Astrocyte (in vitro differentiated cells and primary cell): ENCODE data around the gene PLD1.

Experiments used
- EZH2 ChIP-seq: IDR thresholded peaks from 2 replicates; pipeline ENCODE4 v1.6.1; 2012; ENCODE audit warnings: mild to moderate bottlenecking, low read length, inconsistent platforms; ENCODE audit not compliant: insufficient read depth
- TF ChIP-seq, protein P1 (sequence below): IDR thresholded peaks from 2 replicates; pipeline ENCODE4 v1.5.1; 2011; ENCODE audit warnings: low read depth, mild to moderate bottlenecking, inconsistent platforms, low read length, moderate library complexity; ENCODE audit not compliant: insufficient read depth

DNA sequence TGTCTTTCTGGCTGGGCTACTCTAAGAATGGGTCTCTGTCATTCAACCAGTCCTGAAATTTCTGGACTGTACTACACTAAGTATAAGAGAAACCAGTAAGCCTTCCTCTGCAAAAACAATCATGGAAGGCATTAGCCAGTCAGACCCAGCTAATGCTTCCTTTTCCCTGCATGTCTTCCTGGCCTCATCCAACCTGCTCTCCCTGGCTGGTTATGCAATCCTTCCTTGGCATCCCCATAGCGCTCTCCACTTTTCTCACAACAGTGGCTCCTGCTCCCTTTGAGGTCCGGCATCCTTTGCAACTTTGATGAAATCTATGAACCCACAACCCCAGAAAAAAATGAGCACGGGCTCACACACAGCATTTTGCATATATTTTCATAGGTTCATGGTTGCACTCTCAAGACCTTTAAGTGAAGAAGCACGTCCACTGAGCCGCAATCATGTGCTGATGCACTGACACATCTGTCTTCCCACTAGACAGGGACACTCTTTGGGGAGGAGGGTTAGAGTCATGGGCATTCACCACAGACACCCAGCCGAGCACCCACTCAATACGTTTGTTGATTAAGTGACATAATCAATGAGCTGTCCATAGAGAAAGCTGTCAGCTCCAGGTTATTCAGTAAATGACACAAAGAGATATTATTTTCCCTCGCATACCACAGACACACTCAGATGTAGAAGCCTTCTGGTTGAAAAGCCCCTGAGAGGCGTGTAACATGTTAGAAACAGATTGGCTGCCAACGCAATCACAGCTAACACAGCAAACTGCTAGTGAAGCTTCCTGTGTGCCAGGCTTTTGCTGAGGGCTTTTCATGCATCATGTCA, 66.7 kb downstream of the PLD1 start:
- TF ChIP-seq, protein P1, sequence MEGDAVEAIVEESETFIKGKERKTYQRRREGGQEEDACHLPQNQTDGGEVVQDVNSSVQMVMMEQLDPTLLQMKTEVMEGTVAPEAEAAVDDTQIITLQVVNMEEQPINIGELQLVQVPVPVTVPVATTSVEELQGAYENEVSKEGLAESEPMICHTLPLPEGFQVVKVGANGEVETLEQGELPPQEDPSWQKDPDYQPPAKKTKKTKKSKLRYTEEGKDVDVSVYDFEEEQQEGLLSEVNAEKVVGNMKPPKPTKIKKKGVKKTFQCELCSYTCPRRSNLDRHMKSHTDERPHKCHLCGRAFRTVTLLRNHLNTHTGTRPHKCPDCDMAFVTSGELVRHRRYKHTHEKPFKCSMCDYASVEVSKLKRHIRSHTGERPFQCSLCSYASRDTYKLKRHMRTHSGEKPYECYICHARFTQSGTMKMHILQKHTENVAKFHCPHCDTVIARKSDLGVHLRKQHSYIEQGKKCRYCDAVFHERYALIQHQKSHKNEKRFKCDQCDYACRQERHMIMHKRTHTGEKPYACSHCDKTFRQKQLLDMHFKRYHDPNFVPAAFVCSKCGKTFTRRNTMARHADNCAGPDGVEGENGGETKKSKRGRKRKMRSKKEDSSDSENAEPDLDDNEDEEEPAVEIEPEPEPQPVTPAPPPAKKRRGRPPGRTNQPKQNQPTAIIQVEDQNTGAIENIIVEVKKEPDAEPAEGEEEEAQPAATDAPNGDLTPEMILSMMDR = no peak
- no peak for TF ChIP-seq EZH2
